HTR-8/SVneo (cell line): ENCODE results near the gene PPARG.
"Not testable (repeated sequence)": the region's sequence is repeated elsewhere in the genome, so short reads cannot be mapped to it uniquely, and the experiment has no call there.

Experiments
- DNase-seq: peaks from one replicate; pipeline ENCODE4 v3.0.0; 2011; ENCODE audit warnings: low spot score, mixed read lengths; ENCODE audit not compliant: insufficient read length
- FAIRE-seq: peaks from 2 replicates; lab custom pipeline; 2011; peaks lifted over from hg19 to GRCh38; lab: Jason Lieb, UNC

The PPARG gene

DNA sequence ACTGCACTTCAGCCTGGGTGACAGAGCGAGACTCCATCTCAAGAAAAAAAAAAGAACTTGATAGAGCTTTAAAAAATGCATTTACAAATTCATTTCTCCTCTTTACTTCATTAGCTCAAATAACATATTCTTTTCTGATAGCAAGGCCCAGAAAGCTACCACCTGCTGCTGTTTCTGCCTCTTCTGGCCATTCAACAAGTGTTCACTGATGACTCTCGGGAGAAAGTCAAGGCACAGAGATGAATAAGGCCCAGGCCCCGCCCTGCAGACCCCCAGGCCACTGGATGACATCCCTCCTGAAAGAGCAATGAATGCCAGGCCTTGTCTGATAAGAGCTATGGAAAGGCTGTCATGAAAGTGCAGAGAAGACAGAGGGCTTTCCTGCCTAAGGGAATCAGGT lies 181.8 kb downstream of the PPARG start:
- DNase-seq (no peak), FAIRE-seq (no peak)

GRCh38 chr3:12471241-12471640 lies 182.4 kb downstream of the PPARG start:
- FAIRE-seq (no peak), DNase-seq (peak; percentile 47)

DNA sequence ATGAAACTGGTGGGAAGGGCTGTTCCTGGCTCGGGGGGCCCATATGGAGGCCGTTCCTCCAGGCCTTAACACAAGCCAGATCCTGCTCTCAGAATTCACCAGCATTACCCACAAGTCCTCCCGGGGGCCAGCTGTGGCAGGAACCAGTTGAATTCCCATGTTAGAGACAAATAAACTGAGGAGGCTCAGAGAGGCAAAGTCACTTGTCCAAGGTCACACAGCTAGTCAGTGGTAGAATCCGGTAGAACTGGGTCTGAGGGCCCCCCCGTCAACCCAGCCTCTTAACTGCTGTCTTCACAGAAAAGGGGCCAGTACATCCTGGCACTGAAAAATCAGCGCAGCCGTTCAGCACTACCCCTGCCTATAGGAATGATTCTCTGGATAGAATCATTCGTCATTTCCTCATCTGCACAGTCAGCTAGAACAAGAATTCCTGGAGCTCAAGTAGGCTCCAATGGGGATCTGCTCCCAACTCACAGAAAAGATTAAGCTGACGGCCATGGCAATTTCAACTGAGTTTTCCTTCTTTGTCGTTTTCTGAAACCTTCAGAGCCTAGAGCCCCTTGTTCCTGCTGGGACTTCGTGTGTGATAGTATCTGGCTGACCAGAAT lies 183.2 kb downstream of the PPARG start:
- no peak for DNase-seq
- FAIRE-seq = no peak

GRCh38 chr3:12472796-12473195 lies 183.9 kb downstream of the PPARG start:
- DNase-seq (no peak), FAIRE-seq (no peak)

DNA sequence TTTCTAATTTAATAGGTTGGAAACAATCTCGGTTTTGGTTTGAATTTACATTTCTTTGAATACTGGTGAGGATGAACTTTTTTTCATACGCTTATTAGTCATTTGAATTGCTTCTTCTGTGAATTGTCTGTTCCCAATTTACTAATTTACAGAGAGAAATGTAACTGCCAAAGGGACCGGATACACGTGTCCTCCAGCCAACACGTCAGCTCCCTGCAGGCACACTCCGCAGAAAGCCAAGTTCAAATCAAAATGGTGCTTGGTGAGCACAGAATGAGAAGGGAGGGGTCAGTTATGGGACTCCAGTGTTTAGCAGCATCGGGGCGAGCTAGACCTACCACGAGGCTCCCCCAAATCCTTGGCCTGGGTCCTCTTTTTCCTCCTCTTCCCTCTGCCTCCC lies 184.6 kb downstream of the PPARG start:
- FAIRE-seq = no peak
- no peak for DNase-seq

DNA sequence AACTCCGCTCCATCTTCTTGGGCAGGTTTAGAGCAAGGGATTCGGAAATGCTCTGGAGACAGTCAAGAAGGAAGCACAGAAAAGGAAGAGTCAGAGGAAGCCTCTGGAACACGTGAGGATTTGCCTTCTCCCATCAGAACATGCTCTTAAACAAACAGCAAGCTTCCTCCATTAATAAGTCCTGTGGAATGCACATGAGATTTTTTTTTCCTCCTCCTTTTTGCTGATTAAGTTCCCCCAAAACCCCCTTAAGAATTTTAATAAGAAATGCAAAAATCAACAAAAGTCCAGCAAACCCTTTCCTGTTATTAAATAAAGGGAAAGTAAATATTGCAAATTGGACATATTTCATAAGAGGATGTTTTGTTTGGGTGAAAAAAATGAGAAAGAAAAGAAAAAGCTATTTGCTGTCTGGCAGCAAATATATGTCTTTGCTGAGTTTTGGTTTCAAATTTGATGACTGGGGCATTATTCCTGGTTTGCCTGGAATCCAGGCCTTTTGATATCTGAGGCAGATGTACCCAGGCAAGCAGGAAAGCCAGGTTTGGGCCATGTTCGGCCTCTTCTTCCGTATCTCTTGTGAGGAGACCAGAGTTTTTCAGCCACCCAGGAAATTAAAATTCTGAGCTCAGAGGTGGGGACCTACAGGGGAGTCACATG lies 187.5 kb downstream of the PPARG start:
- FAIRE-seq = no peak
- DNase-seq = no peak

- FAIRE-seq (no peak), DNase-seq (no peak)
These were observed 188.4 kb downstream of the PPARG start for GRCh38 chr3:12477256-12477655.

DNA sequence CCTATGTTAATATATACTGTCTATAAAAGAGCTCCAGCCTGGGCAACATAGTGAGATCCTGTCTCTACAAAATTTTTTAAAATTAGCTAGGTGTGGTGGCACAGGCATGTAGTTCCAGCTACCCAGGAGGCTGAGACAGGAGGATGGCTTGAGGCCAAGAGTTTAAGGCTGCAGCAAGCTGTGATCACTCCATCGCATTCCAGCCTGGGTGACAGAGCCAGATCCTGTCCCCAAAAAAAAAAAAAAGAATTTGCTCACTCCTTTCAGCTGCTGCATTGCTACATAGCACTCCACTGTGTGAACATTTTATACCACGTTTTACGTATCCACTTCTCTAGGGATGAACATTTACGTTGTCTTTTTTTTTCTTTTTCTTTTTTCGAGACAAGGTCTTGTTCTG lies 189.5 kb downstream of the PPARG start:
- FAIRE-seq (no peak), DNase-seq (no peak)

DNA sequence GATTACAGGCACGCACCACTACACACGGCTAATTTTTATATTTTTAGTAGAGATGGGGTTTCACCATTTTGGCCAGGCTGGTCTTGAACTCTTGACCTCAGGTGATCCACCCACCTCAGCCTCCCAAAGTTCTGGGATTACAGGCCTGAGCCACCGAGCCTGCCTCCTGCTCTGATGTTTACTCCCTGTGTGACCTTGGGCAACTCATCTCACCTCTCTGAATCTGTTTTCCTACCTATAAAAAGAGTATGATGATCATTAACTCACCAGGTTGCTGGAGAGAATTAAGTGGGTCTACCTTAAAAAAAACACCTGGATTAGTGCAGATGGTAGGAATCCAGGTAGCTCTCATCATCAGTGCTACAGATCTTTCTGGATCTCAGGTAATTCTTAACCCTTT lies 190.3 kb downstream of the PPARG start:
- FAIRE-seq, DNase-seq: not testable (repeated sequence)

DNA sequence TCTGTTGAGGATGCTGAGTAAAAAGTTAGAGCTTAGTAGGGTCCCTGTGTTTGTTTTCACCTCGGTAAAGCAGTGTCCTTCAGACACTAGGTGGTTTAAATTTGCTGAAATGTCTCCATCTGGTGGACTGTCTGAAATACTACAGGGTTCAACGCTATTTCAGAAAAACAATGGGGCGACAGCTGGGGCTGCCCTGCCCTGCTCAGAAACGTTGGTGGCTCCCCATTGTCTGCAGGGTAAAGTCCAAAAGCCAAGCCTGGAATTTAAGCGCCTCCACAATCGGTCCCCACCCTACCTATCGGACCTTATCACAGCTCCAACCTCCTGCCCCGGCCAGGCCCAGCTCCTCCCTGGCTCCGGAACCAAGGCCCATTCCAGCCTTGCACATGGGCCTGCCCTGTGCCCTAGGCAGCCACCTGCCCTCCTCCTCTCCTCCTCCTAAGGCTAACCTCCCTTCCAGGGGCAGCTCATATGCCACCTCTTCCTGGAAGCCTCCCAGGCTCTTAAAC lies 191.1 kb downstream of the PPARG start:
- DNase-seq = peak; percentile 64
- FAIRE-seq = no peak

- FAIRE-seq = no peak
- DNase-seq = no peak
These were observed 194.5 kb downstream of the PPARG start for GRCh38 chr3:12483410-12483809.

GRCh38 chr3:12483872-12484197 lies 195.0 kb downstream of the PPARG start:
- no peak for FAIRE-seq
- no peak for DNase-seq
